Panc1 (cell line): ENCODE results near the gene AEBP1. TPM values are rescaled to one million over a fixed set of nuclear protein-coding genes. Genes with fewer than 3 reads are reported as not detected.

Experiments used
- ATAC-seq: fragments of 200-7000 bp; cut with Tn5 transposase; 2 replicates; pipeline ENCODE4 v1.9.1; 2020; ENCODE audit warnings: mild to moderate bottlenecking, moderate library complexity
- BruUV-seq: library from RNA; stranded (reverse); fragments of 400-500 nt; replicated peaks from 2 replicates; lab custom pipeline; 2021; lab: Mats Ljungman, UMichigan
- CTCF ChIA-PET: fragments of 300-600 bp; sonication (Branson Sonifier 250); formaldehyde crosslinking; loops from one replicate; lab custom pipeline; 2022; ENCODE audit warnings: antibody characterized with exemption; lab: Charles Lee
- POLR2A ChIA-PET: fragments of 300-600 bp; sonication (Branson Sonifier 250); formaldehyde crosslinking; loops from one replicate; lab custom pipeline; 2022; ENCODE audit warnings: antibody characterized with exemption; lab: Charles Lee
- DNase-seq: peaks from one replicate; pipeline ENCODE4 v3.0.0-alpha.2; 2010; ENCODE audit warnings: low read depth, low spot score
- H3K27ac ChIP-seq: 2 replicates; pipeline ENCODE4 v1.5.1; 2011; ENCODE audit warnings: mild to moderate bottlenecking, low read length, inconsistent platforms
- H3K27me3 ChIP-seq: fragments of 200-500 bp; sonication (Bioruptor generic); 2 replicates; pipeline ENCODE4 v1.6.0; 2014; ENCODE audit warnings: low read length, inconsistent platforms; ENCODE audit not compliant: control insufficient read depth, insufficient read depth
- H3K36me3 ChIP-seq: fragments of 200-500 bp; sonication (Bioruptor generic); 2 replicates; pipeline ENCODE4 v1.5.1; 2014; ENCODE audit warnings: inconsistent platforms, mild to moderate bottlenecking, low read length, moderate library complexity; ENCODE audit not compliant: control insufficient read depth, insufficient read depth
- H3K4me1 ChIP-seq: 2 replicates; pipeline ENCODE4 v1.5.1; 2011; ENCODE audit warnings: inconsistent platforms, mild to moderate bottlenecking, low read length, moderate library complexity; ENCODE audit not compliant: control insufficient read depth, insufficient read depth
- H3K4me3 ChIP-seq, 2 experiments: 2 replicates each; pipeline ENCODE4 v1.5.1; 2011 to 2012; ENCODE audit warnings: low read depth in 2 of 2, low read length in 2 of 2, mild to moderate bottlenecking in 2 of 2, inconsistent platforms in 1 of 2, moderate library complexity in 1 of 2
- H3K9me3 ChIP-seq: fragments of 200-500 bp; sonication (Bioruptor generic); 2 replicates; pipeline ENCODE4 v1.5.1; 2014; ENCODE audit warnings: low read depth, mild to moderate bottlenecking, inconsistent platforms, low read length, moderate library complexity; ENCODE audit not compliant: control insufficient read depth, insufficient read depth
- CTCF ChIP-seq: fragments of 450-650 bp; IDR thresholded peaks from 2 replicates; pipeline ENCODE4 v1.5.1; 2017; ENCODE audit warnings: mild to moderate bottlenecking
- POLR2AphosphoS5 ChIP-seq: IDR thresholded peaks from 2 replicates; pipeline ENCODE4 v1.6.1; 2012; ENCODE audit warnings: mild to moderate bottlenecking, low read depth, low read length, moderate library complexity
- REST ChIP-seq, 2 experiments: IDR thresholded peaks; 2 replicates each; pipeline ENCODE4 v1.6.1; 2011 to 2012; ENCODE audit warnings: low read depth in 2 of 2, control low read depth in 1 of 2, low read length in 1 of 2, mild to moderate bottlenecking in 1 of 2, moderate library complexity in 1 of 2; ENCODE audit not compliant: insufficient read depth in 1 of 2
- SIN3A ChIP-seq: IDR thresholded peaks from 2 replicates; pipeline ENCODE4 v1.6.1; 2012; ENCODE audit warnings: low read depth, mild to moderate bottlenecking, low read length, moderate library complexity, borderline replicate concordance; ENCODE audit not compliant: insufficient read depth
- TCF7L2 ChIP-seq: IDR thresholded peaks from 2 replicates; pipeline ENCODE4 v1.6.1; 2011; ENCODE audit warnings: mild to moderate bottlenecking, low read depth, low read length, inconsistent platforms
- in situ Hi-C: cut with HindIII; loops from 2 replicates; pipeline ENCODE4 v1.10.0; 2016; ENCODE audit warnings: low sequenced_read_pairs, low pct_unique_long_range_greater_than_20kb
- intact Hi-C: fragments of 100-400 bp; cut with micrococcal nuclease; formaldehyde crosslinking; loops from one replicate; pipeline ENCODE4 v1.10.0; 2022; ENCODE audit not compliant: unreplicated experiment
- total RNA-seq: library from RNA; stranded (reverse); gene quantifications from one replicate; pipeline ENCODE4 v1.2.1, GENCODE V29; 2021; ENCODE audit not compliant: unreplicated experiment

Gene AEBP1
- total RNA-seq, 1 experiment from 2014 or later, result 0.62 TPM

DNA sequence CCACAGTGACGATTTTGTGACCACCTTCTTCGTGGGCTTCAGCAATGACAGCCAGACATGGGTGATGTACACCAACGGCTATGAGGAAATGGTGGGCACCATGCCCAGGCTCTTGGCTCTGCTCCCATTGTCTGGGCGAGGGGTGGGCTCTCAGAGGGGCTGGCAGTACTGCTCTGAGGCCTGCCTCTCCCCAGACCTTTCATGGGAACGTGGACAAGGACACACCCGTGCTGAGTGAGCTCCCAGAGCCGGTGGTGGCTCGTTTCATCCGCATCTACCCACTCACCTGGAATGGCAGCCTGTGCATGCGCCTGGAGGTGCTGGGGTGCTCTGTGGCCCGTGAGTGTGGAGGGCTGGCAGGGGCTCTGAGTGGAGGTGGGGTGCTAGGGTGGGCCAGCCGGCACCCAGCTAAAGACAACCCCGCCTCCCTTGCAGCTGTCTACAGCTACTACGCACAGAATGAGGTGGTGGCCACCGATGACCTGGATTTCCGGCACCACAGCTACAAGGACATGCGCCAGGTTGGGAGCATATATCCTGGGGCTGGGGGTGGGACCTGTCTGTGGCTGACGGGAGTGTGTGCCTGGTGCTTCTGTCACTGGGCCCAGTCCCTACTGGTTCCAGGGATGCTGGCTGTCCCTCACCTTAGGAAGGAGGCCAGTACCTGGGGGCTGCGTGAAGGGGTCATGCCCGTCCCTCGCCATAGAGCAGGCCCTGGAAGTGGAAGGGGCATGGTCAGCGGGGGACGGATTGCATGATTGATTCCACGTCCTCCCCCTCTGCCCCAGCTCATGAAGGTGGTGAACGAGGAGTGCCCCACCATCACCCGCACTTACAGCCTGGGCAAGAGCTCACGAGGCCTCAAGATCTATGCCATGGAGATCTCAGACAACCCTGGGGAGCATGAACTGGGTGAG lies 6.8 kb downstream of the AEBP1 start:
- intact Hi-C loops (no loop called here), in situ Hi-C loops (no loop called here)
- H3K4me3 ChIP-seq, result no peak overlapping the region
- BruUV-seq, result no TSS peak
- POLR2A ChIA-PET, result interaction anchor here (1.0 kb wide), 1 partner anchor 59 kb away, joined by 3 read pairs; no protein-coding TSS in a partner anchor
- ATAC-seq (no peak), DNase-seq (no peak)
- no peak overlapping the region for H3K27ac ChIP-seq
- H3K9me3 ChIP-seq, result no peaks in the 10 kb centered on the region
- H3K4me1 ChIP-seq, result no peaks in the 10 kb centered on the region; the same call in 1 of the 2 replicates
- H3K36me3 ChIP-seq, result no peaks in the 10 kb centered on the region
- no peaks in the 10 kb centered on the region for H3K27me3 ChIP-seq
- TF ChIP-seq SIN3A (no peak), CTCF (no peak)
- CTCF ChIA-PET, result interaction anchor here (0.6 kb wide), 1 partner anchor 29 kb away, joined by 6 read pairs; no protein-coding TSS in a partner anchor

GRCh38 chr7:44111761-44112160 lies 7.6 kb downstream of the AEBP1 start:
- Histone ChIP-seq H3K27me3 (no peaks in the 10 kb centered on the region), H3K36me3 (no peaks in the 10 kb centered on the region; the same call in 1 of the 2 replicates), H3K4me1 (no peaks in the 10 kb centered on the region; the same call in 1 of the 2 replicates), H3K9me3 (no peaks in the 10 kb centered on the region), H3K27ac (no peak overlapping the region), H3K4me3 (no peak overlapping the region)
- no peak for DNase-seq
- in situ Hi-C loops (no loop called here), intact Hi-C loops (no loop called here)
- BruUV-seq, result no TSS peak
- no peak for TF ChIP-seq REST (IDR thresholded peaks at IDR 0.05; ENCODE audit: insufficient read depth in 1 of 2, low read depth in 2 of 2, low read length in 1 of 2)
- TF ChIP-seq POLR2AphosphoS5, result no peak
- TF ChIP-seq CTCF, result no peak
- no peak for TF ChIP-seq SIN3A
- TF ChIP-seq TCF7L2, result no peak
- ChIA-PET POLR2A (interaction anchor here (1.0 kb wide), 1 partner anchor 59 kb away, joined by 3 read pairs; no protein-coding TSS in a partner anchor), CTCF (no interaction called here)
- no peak for ATAC-seq
